ENCODE data around the gene ICAM4.
A peak's percentile ranks its signal among the peaks of the same experiment; 100 is the strongest.
"Not testable (repeated sequence)": the region's sequence is repeated elsewhere in the genome, so short reads cannot be mapped to it uniquely, and the experiment has no call there.

Gene ICAM4

DNA sequence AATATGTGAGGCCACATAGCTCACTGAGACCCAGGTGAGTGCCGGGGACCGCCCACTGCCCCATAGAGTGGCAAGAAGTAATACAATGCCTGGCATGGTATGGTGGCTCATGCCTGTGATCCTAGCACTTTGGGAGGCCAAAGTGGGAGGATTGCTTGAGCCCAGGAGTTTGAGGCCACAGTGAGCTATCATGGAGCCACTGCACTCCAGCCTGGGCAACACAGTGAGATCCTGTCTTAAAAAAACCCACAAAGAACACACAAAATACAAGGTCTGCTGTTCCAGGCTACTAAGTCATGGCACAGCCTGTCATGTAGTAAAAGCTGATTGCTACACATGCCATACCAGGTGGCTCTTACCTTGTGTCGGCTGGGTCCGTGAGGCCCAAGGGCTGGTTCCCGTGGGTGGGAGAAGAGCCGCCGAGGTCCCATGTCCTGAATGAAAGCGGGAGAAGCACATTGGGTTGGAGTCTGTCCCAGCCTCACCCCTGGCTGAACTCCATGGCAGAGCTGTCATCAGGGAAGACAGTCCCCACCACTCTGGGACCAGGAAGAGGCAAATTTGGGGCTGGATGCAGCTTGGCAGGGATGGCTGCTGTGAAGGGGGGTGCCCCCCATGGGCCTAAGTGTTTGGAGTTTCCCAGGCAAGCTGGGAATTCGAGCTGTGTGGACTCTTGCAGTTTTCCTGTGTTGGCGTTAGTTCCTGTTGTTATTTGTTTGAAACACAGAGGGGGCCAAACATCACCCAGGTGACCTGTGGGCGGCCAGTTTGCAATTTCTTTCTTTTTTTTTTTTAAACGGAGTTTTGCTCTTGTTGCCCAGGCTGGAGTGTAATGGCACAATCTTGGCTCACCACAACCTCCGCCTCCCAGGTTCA lies 32.3 kb downstream of the ICAM4 start:
- no peak for DNase-seq (ENCODE audit: low read depth)

DNA sequence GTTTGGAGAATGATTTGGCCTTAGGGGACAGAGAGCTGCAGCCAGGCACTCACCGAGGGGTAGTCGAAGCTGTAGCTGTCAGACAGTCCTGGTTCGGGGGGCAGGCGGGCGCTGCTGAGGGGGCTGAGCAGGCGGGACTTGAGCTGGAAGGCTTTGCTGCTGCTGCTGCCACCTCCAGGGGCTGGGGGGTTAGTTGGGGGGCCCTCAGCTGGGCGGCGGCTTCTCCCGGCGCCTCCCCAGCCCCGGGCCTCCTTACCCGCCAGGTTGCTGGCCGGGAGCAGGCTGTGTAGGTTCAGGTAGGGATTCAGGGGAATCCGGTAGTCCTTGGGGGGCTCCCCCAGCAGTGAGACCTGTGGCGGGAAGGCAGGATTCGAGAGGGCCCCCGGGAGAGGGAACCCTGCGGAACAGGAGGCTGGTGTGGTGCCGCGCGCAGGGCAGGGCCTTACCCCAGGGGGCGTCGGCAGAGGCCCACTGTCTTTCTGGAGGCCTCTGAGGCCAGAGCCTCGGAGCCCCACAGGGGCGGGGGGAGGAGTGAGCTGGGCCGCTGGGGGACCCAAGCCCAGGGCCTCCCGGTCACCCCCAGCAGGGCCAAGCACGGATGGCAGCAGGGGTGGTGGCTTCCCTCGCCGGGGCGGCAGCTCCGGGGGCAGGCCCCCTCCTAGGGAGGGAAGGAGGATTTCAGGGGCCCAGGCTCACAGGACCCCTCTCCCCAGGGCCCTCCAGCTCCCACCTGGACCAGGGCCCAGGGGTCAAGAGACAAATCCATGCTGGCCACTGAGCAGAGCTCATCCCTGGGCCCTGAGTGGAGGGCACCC lies 34.1 kb downstream of the ICAM4 start:
- no peak for DNase-seq (ENCODE audit: low read depth)

DNA sequence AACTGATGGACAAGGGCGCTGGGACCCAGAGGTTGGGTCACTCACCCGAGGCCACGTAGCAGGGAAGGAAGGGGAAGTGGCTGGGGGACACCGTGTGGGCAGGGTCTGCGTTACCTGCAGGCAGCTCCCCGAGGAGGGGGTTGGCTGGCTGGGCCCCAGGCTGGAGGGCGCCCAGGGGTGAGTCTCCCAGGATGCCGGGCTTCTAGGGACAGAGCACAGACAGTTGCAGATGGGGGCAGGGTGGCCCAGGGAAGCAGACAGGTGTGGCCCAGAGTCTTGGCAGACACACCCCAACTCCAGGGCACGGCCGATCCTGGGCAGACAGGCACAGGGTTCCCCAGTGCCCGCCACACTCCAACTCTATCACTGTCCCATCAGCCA lies 34.7 kb downstream of the ICAM4 start:
- no peak for DNase-seq (ENCODE audit: low read depth)

- DNase-seq (ENCODE audit: low read depth): no peak
Measured at GRCh38 chr19:10321874-10322835, 35.4 kb downstream of the ICAM4 start.

- DNase-seq (ENCODE audit: low read depth): no peak
Measured at GRCh38 chr19:10325732-10326131, 39.0 kb downstream of the ICAM4 start.

DNA sequence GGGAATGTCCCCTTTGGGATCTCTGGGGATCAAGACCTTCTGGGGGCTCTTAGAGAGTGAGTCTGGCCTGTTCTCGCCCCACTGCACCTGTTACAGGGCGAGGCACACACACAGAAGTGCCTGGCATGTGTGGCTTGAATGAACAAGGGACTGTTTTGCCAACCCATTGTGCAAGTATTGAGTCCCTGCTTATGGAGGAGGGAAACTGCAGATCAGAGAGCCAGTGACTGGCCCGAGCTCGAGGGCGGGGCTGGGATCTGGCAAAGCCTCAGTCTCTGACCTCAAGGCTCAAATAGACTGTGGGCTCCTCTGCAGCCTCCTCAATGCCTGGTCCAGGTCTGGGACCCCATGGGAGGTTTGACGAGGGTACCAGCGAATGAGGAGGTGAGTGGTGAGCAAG lies 41.0 kb downstream of the ICAM4 start:
- DNase-seq (ENCODE audit: low read depth): no peak

DNA sequence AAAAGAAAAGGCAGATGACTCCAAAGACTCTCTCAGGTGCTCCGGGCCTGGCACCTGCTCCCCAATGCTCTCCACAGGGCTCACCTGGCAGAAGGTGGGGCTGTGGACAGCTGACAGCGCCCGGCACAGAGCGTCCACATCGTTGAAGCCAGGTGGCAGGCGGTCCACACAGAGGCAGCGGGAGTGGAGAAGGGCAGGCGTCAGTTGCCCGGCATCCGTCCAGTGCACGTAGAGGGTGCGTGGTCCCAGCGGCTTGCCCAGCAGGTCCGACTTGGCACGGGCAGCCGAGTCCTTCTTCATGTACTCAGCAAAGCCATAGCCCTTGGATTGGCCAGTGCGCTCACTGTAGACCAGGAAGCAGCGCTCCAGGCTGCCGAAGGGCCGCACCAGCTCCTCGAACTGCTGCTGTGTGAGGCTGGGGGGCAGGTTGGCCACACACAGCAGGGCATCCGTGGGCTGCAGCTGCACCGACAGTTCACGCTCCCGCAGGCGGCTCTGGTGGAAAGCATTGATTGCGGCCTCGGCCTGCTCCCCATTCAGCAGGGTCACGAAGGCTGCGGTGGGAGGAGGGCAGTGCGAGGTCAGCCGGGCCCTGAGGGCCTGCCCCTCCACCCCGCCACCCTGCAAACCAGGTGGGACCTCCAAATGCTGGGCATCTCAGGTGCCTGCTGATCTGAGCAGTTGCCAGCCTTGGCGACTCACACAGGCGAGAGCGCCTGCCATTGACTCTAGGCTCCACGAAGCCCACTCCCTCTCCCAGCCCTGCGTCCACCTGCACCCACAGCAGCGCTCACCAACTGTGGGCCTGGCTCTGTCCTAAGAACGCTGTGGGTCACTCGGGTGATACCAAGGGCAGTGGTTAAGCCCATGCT lies 42.0 kb downstream of the ICAM4 start:
- DNase-seq (ENCODE audit: low read depth): no peak

- DNase-seq (ENCODE audit: low read depth): no peak
Measured at GRCh38 chr19:10329555-10329954, 42.8 kb downstream of the ICAM4 start.

- no peak for DNase-seq (ENCODE audit: low read depth)
Measured at GRCh38 chr19:10332158-10332964, 45.6 kb downstream of the ICAM4 start.

DNA sequence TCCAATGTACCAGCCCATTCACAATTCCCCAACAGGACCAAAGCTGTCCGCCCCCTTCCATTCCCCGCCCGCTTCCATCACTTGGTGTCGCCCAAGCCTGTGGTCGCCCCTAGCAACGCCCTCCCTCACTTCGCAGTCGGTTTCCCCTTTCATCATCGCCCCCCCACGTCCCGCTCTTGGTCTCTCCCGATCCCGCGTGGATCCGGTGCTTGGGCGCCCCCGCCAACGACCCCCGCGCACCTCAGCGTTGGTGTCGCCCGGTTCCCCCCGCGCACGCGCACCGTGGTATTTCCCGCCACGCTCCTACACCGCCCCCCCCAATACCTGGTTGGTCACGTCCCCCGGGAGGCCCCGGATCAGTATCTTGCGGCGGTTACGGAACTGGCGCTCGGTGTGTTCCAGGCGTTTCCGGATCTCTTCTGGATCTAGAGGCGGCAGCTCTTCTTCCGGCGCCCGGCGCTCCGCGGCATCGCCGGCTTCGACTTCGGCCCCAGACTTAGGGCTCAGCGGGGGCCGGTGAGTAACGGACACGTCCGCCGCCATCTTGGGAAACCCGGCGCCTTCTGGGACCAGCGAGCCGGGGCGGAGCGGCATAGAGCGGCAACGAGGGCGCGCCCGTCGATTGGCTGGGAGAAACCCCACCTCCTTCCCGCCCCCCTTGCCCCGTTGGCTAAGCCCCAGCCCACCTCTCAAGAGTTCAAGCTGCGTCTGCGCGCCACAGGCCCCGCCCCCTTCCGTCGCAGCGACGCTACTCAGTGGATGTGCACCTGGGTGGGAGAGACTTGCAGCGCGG lies 46.4 kb downstream of the ICAM4 start, which contains the start of gene RAVER1:
Gene RAVER1 (minus strand): TSS at position 565 of the 793 bp plus-strand sequence. CDS start 22 bp downstream, at position 543.
- peak; percentile 97 for DNase-seq (ENCODE audit: low read depth)

DNA sequence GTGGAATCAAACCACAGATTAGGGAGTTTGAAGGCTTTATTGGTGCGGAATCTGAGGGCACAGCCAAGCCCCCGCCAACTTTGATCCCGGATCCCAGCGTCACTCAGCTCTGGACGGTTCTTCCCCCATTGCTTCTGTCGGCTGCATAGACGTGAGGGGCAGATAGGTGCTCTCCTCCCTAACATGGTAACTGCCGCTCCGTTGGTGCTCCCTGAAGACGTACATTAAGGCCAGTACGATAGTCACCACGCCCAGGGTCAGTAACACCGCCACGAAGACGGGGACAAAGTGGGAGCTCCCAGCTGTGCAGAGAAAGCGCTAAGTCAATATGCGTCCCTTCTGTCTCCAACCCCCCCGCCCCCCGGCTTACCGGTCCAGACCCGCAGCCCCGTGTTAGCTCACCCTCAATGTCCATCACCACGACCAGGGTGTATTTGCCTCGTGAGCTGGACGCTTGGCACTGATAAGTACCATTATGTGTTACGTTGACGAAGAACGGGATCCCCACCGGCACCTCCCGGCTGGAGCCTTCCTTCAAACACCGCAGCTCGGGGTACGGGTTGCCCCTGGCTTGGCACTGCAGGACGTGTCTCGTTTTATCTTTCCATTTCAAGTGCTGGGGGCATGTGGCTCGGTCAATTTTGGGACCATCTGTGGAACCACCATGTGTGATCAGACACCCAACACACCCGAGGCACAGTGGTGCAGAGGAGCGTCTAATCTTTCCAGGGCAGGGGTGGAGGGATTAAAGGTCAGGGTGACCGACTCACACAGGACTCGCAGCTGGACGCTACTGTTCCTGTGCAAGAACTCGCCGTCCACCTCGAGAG lies 47.2 kb downstream of the ICAM4 start:
- DNase-seq (ENCODE audit: low read depth): no peak

- DNase-seq (ENCODE audit: low read depth): no peak
Measured at GRCh38 chr19:10334588-10335351, 48.0 kb downstream of the ICAM4 start.

GRCh38 chr19:10335352-10335985 lies 48.7 kb downstream of the ICAM4 start:
- no peak for DNase-seq (ENCODE audit: low read depth)

- not testable (repeated sequence) for DNase-seq (ENCODE audit: low read depth)
Measured at GRCh38 chr19:10336725-10337124, 50.0 kb downstream of the ICAM4 start.

All from activated T-helper 1 cell treated with Interleukin-2 at 50 U/mL for 16 hours (primary cell).